C4-2B (cell line): ENCODE measurements around the gene CX3CL1.

Experiments used
- H3K27ac ChIP-seq: fragments of 450-650 bp; 2 replicates; pipeline ENCODE4 v1.5.1; 2017
- CTCF ChIP-seq: fragments of 450-650 bp; conservative IDR thresholded peaks from 2 replicates; pipeline ENCODE4 v1.5.1; 2017; ENCODE audit warnings: mild to moderate bottlenecking
- ZFX ChIP-seq: fragments of 450-650 bp; IDR thresholded peaks from 2 replicates; pipeline ENCODE4 v1.6.1; 2017

CX3CL1 gene

GRCh38 chr16:57372372-57373116 lies at the start of gene CX3CL1:
CX3CL1 (plus strand) TSS chr16:57372490; CDS start chr16:57372569, 79 bp downstream.
- H3K27ac ChIP-seq, result no peak within 1 kb of the TSS
- no peak for TF ChIP-seq CTCF
- no peak for TF ChIP-seq ZFX

- no peak overlapping the region for H3K27ac ChIP-seq
- TF ChIP-seq CTCF (no peak), ZFX (no peak)
Measured at GRCh38 chr16:57324749-57325148, 47.5 kb upstream of the CX3CL1 start.

- no peak for TF ChIP-seq CTCF
- TF ChIP-seq ZFX, result no peak
Measured at GRCh38 chr16:57325458-57325857, 46.8 kb upstream of the CX3CL1 start.

GRCh38 chr16:57329718-57330327 lies 42.5 kb upstream of the CX3CL1 start:
- no peak for TF ChIP-seq CTCF
- no peak for TF ChIP-seq ZFX
- H3K27ac ChIP-seq, result no peak overlapping the region

More at GRCh38 chr16:57325458-57325857, 46.8 kb upstream of the CX3CL1 start:
- H3K27ac ChIP-seq, result no peak overlapping the region

GRCh38 chr16:57331355-57331754 lies 40.9 kb upstream of the CX3CL1 start:
- no peak overlapping the region for H3K27ac ChIP-seq
- TF ChIP-seq ZFX (no peak), CTCF (no peak)

GRCh38 chr16:57333402-57333801 lies 38.9 kb upstream of the CX3CL1 start:
- no peak overlapping the region for H3K27ac ChIP-seq
- no peak for TF ChIP-seq ZFX
- TF ChIP-seq CTCF, result no peak

- TF ChIP-seq CTCF (no peak), ZFX (no peak)
- no peak overlapping the region for H3K27ac ChIP-seq
Measured at GRCh38 chr16:57335366-57335765, 36.9 kb upstream of the CX3CL1 start.
